CD4-positive, alpha-beta T cell treated with Interferon gamma for 1 hour (primary cell): Measurements from ENCODE around the gene SMARCA4.
A peak's percentile ranks its signal among the peaks of the same experiment; 100 is the strongest.
"Not testable (repeated sequence)": the region's sequence is repeated elsewhere in the genome, so short reads cannot be mapped to it uniquely, and the experiment has no call there.

Source experiments
- DNase-seq: peaks from one replicate; pipeline ENCODE4 v3.0.0-alpha.2; 2020

SMARCA4 gene

GRCh38 chr19:10929402-10929794 lies 31.4 kb upstream of the SMARCA4 start:
- DNase-seq = no peak

- no peak for DNase-seq
These were observed 25.3 kb upstream of the SMARCA4 start for GRCh38 chr19:10935371-10936059.

GRCh38 chr19:10936661-10937084 lies 24.2 kb upstream of the SMARCA4 start:
- DNase-seq = peak; percentile 8

GRCh38 chr19:10941649-10942048 lies 19.2 kb upstream of the SMARCA4 start:
- not testable (repeated sequence) for DNase-seq

- not testable (repeated sequence) for DNase-seq
These were observed 17.4 kb upstream of the SMARCA4 start for GRCh38 chr19:10943412-10943811.

GRCh38 chr19:10945264-10945663 lies 15.6 kb upstream of the SMARCA4 start:
- DNase-seq = no peak

- no peak for DNase-seq
These were observed 13.7 kb upstream of the SMARCA4 start for GRCh38 chr19:10946958-10947657.

- DNase-seq = no peak
These were observed 8.0 kb upstream of the SMARCA4 start for GRCh38 chr19:10952809-10953208.

- not testable (repeated sequence) for DNase-seq
These were observed 1.4 kb upstream of the SMARCA4 start for GRCh38 chr19:10959277-10959968.

- peak; percentile 14 for DNase-seq
These were observed 437 bp downstream of the SMARCA4 start for GRCh38 chr19:10961073-10961860.

- DNase-seq = no peak
These were observed 2.0 kb downstream of the SMARCA4 start for GRCh38 chr19:10962863-10963262.

- DNase-seq = no peak
These were observed 3.0 kb downstream of the SMARCA4 start for GRCh38 chr19:10963865-10964264.

GRCh38 chr19:10964903-10965302 lies 4.1 kb downstream of the SMARCA4 start:
- no peak for DNase-seq

GRCh38 chr19:10965398-10965797 lies 4.6 kb downstream of the SMARCA4 start:
- DNase-seq = no peak

GRCh38 chr19:10966809-10967208 lies 6.0 kb downstream of the SMARCA4 start:
- DNase-seq = no peak

GRCh38 chr19:10968527-10969135 lies 7.8 kb downstream of the SMARCA4 start:
- no peak for DNase-seq

GRCh38 chr19:10971107-10971726 lies 10.4 kb downstream of the SMARCA4 start:
- DNase-seq = no peak

- DNase-seq = no peak
These were observed 14.7 kb downstream of the SMARCA4 start for GRCh38 chr19:10975374-10976130.

GRCh38 chr19:10976131-10976892 lies 15.5 kb downstream of the SMARCA4 start:
- DNase-seq = no peak

GRCh38 chr19:10977742-10978092 lies 16.9 kb downstream of the SMARCA4 start:
- no peak for DNase-seq

- DNase-seq = peak; percentile 22
These were observed 19.1 kb downstream of the SMARCA4 start for GRCh38 chr19:10979951-10980381.
